ENCODE data around the gene PRUNE1. TPM values are rescaled to one million over a fixed set of nuclear protein-coding genes. Genes with fewer than 3 reads are reported as not detected.

PRUNE1 gene
- total RNA-seq, result 8.3 and 9.1 TPM in 2 replicates

GRCh38 chr1:151008244-151009205 lies at the start of gene PRUNE1:
TSS of gene PRUNE1 (plus strand) at chr1:151008449. CDS start at chr1:151008633, 184 bp downstream.

GRCh38 chr1:150974580-150975478 lies 33.4 kb upstream of the PRUNE1 start, which contains the start of gene CERS2:
TSS of gene CERS2 (minus strand) at chr1:150974835. CDS start at chr1:150969090, 5,745 bp downstream.

GRCh38 chr1:150981805-150982712 lies 26.2 kb upstream of the PRUNE1 start, which contains the start of gene ANXA9:
TSS of gene ANXA9 (plus strand) at chr1:150982292. CDS start at chr1:150983106, 814 bp downstream.

GRCh38 chr1:151006327-151007052 lies 1.8 kb upstream of the PRUNE1 start, which contains the start of gene MINDY1:
TSS of gene MINDY1 (minus strand) at chr1:151006902. CDS start at chr1:151002617, 4,285 bp downstream.

GRCh38 chr1:151036356-151036755 lies 28.1 kb downstream of the PRUNE1 start, which contains the start of gene BNIPL:
TSS of gene BNIPL (plus strand) at chr1:151036586. CDS start at chr1:151036726, 140 bp downstream.

GRCh38 chr1:151047591-151047924 lies 39.3 kb downstream of the PRUNE1 start, which contains the start of gene C1orf56:
TSS of gene C1orf56 (plus strand) at chr1:151047751. CDS start at chr1:151047848, 97 bp downstream.

GRCh38 chr1:151059109-151060006 lies 51.1 kb downstream of the PRUNE1 start, which contains the start of gene CDC42SE1:
TSS of gene CDC42SE1 (minus strand) at chr1:151059622. CDS start at chr1:151055730, 3,892 bp downstream.

GRCh38 chr1:151060007-151060656 lies 51.9 kb downstream of the PRUNE1 start, which contains the start of gene MLLT11:
TSS of gene MLLT11 (plus strand) at chr1:151060397. CDS start at chr1:151067225, 6,828 bp downstream.

GRCh38 chr1:151070474-151071276 lies 62.4 kb downstream of the PRUNE1 start, which contains the start of gene GABPB2:
TSS of gene GABPB2 (plus strand) at chr1:151070761. CDS start at chr1:151088190, 17,429 bp downstream.

Other genes with a start within 250 kb of the PRUNE1 start
- gene CTSS, start 242.7 kb upstream of the PRUNE1 start, total RNA-seq, result 3.2 and 5.9 TPM in 2 replicates
- 55.6 and 58.8 TPM in 2 replicates for gene CTSK, start 200.2 kb upstream of the PRUNE1 start, total RNA-seq
- 41.1 and 45.4 TPM in 2 replicates for gene ARNT, start 131.8 kb upstream of the PRUNE1 start, total RNA-seq
- gene CTXND2, start 121.3 kb upstream of the PRUNE1 start, total RNA-seq, result not detected in 2 replicates
- gene SETDB1, start 82.1 kb upstream of the PRUNE1 start, total RNA-seq, result 27.1 and 32.0 TPM in 2 replicates
- gene CERS2, start 33.6 kb upstream of the PRUNE1 start, total RNA-seq, result 174 and 190 TPM in 2 replicates
- 0.20 TPM in 1 of 2 replicates, not detected in the other for gene ANXA9, start 26.2 kb upstream of the PRUNE1 start, total RNA-seq
- 10.8 and 21.2 TPM in 2 replicates for gene MINDY1, start 1.5 kb upstream of the PRUNE1 start, total RNA-seq
- 0.26 TPM in 2 replicates for gene BNIPL, start 28.1 kb downstream of the PRUNE1 start, total RNA-seq
- gene C1orf56, start 39.3 kb downstream of the PRUNE1 start, total RNA-seq, result 2.5 and 2.7 TPM in 2 replicates
- gene CDC42SE1, start 51.2 kb downstream of the PRUNE1 start, total RNA-seq, result 39.7 and 50.0 TPM in 2 replicates
- 4.5 and 8.2 TPM in 2 replicates for gene MLLT11, start 51.9 kb downstream of the PRUNE1 start, total RNA-seq
- gene GABPB2, start 62.3 kb downstream of the PRUNE1 start, total RNA-seq, result 19.0 and 26.9 TPM in 2 replicates
- 2.0 and 2.2 TPM in 2 replicates for gene SEMA6C, start 138.2 kb downstream of the PRUNE1 start, total RNA-seq
- gene TNFAIP8L2, start 148.2 kb downstream of the PRUNE1 start, total RNA-seq, result not detected in 2 replicates
- gene LYSMD1, start 157.5 kb downstream of the PRUNE1 start, total RNA-seq, result 6.6 and 6.7 TPM in 2 replicates
- gene SCNM1, start 157.7 kb downstream of the PRUNE1 start, total RNA-seq, result 25.0 and 27.6 TPM in 2 replicates
- not detected in 2 replicates for gene TMOD4, start 167.5 kb downstream of the PRUNE1 start, total RNA-seq
- 27.1 and 27.8 TPM in 2 replicates for gene VPS72, start 181.7 kb downstream of the PRUNE1 start, total RNA-seq
- gene PIP5K1A, start 190.1 kb downstream of the PRUNE1 start, total RNA-seq, result 66.9 and 68.2 TPM in 2 replicates
- 164 and 174 TPM in 2 replicates for gene PSMD4, start 246.3 kb downstream of the PRUNE1 start, total RNA-seq

Data from smooth muscle cell of the pulmonary artery (primary cell).